IPS-NIHi7 (cell line): ENCODE data around the gene CDC73.
"Not testable (repeated sequence)": the region's sequence is repeated elsewhere in the genome, so short reads cannot be mapped to it uniquely, and the experiment has no call there.

Source experiments
- DNase-seq: peaks from one replicate; pipeline ENCODE4 v3.0.0; 2012; ENCODE audit warnings: mixed read lengths; ENCODE audit errors: extremely low spot score

The CDC73 gene

GRCh38 chr1:193285641-193286040 is 163.8 kb downstream of the CDC73 start:
- DNase-seq, result no peak

DNA sequence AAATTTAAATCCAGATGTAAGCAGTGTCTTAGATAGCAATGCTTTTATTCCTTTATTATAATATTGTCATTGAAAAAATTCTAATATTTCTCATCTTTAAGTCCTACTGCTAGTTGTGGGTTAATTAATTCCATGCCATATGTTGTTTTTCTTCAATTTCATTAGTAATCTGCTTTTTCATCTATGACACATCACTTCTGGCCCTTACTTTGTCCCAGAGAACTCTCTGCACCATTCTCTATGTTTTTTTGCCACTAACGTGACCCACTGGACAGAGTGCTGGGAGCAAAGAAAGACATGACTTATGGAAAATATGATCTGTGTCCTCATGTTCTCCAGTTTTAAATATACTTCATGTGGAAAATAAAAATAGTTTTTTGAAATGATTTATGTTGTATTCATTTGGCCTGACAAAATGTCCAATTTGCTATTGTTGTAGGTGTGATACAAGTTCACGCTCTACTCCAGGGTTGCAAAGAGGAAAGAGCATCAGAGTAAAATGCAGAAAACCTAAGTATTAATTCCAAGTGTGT is 166.8 kb downstream of the CDC73 start:
- DNase-seq, result not testable (repeated sequence)

DNA sequence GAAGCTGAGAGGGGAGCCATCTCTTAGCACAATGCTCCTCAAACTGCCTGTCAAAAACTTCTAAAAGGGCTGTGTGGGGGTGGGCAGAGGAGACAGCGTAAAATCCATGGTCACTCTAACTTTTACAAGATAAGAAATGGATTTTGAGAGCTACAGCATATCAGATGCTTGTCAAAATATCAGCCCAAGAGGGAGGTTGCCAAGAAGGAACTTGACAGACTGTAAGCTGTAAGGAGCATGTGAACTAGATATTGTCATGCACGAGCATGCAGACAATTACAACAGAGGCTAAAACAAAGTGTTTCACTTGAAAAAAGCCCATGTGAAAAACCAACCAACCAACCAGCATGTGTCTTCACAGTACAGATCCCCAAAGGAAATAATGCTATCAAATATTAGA is 171.9 kb downstream of the CDC73 start:
- DNase-seq, result no peak

- DNase-seq, result no peak
Measured at GRCh38 chr1:193299038-193299437, 177.2 kb downstream of the CDC73 start.

DNA sequence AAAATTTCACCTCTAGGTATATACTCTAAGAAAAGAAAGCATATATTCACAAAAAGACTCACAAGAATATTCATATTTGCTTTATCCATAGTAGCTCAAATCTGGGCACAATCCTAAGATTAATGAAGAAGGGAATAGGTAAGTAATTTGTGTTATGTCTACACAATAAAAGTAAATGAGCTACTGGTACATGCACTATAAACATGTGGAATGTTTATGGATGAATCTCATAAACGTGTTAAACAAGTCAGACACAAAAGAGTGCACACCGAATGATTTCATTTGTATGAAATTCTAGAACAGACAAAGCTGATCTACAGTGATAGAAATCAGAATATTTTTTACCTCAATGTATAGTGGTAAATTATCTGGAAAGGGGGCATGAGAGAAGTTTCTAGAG is 179.9 kb downstream of the CDC73 start:
- DNase-seq, result no peak

DNA sequence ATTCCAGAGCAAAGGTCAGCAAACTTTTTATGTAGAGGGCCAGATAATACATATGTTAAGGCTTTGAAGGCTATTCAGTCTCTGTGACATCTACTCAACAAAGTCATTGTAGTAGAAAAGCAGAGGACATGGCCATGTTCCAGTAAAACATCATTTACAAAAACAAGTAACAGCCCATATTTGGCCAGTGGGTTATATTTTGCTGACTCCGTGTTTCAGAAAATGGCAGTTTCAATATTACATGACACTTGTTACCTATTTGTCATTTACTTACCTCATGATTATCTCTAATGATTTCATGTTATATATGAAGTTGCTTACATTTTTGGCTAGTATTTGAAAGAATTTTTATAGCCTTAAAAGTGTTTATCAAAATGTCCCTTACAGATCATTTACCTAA is 182.0 kb downstream of the CDC73 start:
- no peak for DNase-seq
